C4-2B (cell line): Measurements from ENCODE around the gene PFDN4.

ENCODE experiments used
- ZFX ChIP-seq: fragments of 450-650 bp; IDR thresholded peaks from 2 replicates; pipeline ENCODE4 v1.6.1; 2017
- TF ChIP-seq, protein P1 (sequence below): fragments of 450-650 bp; conservative IDR thresholded peaks from 2 replicates; pipeline ENCODE4 v1.5.1; 2017; ENCODE audit warnings: mild to moderate bottlenecking

DNA sequence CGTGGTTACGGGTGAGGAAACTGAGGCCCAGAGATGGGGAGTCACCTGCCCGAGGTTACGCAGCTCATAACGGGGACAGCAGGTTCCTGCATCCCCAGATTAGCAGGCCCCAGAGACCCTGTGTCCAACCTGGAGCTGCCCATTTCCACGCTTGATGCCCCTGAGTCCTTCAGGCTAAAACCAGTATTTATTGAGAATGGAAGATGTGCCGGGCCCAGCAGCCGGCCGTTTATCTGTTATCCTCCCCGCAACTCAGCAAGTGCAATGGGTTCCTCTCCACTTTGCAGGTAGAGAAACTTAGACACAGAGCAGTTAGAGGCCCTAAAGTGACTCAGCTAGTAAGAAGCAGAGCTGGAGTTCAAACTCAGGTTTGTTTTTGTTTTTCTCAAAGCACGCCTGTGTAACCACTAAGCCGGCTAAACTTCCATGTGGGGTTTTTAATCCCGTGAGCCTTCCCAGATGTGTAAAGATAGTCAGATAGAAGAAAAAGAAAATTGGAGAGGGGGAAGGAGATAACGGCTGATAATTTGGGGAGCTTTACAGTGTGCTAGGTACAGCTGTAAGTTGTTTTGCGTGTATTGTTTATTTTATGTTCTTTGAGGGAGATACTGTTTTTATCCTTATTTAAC is 775 bp downstream of the PFDN4 start:
- TF ChIP-seq, protein P1, sequence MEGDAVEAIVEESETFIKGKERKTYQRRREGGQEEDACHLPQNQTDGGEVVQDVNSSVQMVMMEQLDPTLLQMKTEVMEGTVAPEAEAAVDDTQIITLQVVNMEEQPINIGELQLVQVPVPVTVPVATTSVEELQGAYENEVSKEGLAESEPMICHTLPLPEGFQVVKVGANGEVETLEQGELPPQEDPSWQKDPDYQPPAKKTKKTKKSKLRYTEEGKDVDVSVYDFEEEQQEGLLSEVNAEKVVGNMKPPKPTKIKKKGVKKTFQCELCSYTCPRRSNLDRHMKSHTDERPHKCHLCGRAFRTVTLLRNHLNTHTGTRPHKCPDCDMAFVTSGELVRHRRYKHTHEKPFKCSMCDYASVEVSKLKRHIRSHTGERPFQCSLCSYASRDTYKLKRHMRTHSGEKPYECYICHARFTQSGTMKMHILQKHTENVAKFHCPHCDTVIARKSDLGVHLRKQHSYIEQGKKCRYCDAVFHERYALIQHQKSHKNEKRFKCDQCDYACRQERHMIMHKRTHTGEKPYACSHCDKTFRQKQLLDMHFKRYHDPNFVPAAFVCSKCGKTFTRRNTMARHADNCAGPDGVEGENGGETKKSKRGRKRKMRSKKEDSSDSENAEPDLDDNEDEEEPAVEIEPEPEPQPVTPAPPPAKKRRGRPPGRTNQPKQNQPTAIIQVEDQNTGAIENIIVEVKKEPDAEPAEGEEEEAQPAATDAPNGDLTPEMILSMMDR = no peak
- TF ChIP-seq ZFX = no peak
